Measurements from ENCODE around the gene SYF2. TPM values are rescaled to one million over a fixed set of nuclear protein-coding genes. Genes with fewer than 3 reads are reported as not detected.

SYF2 gene
- total RNA-seq, 1 donor, result 39.4 TPM

- H3K27me3 ChIP-seq (ENCODE audit: insufficient read depth, low read length), result peaks cover 9% of the 10 kb centered on the region
- H2AFZ ChIP-seq (ENCODE audit: low read length), result no peak overlapping the region
- no peaks in the 10 kb centered on the region for H3K9me3 ChIP-seq (ENCODE audit: low read depth, low read length)
- H3K79me2 ChIP-seq (ENCODE audit: insufficient read depth, low read length), result no peaks in the 10 kb centered on the region
- no peaks in the 10 kb centered on the region for H3K36me3 ChIP-seq (ENCODE audit: insufficient read depth, low read length)
- H3K4me2 ChIP-seq (ENCODE audit: insufficient read depth, low read length), result no peak overlapping the region
- no peaks in the 10 kb centered on the region for H4K20me1 ChIP-seq (ENCODE audit: insufficient read depth, low read length)
- H3K4me3 ChIP-seq (ENCODE audit: insufficient read depth, low read length), result no peak overlapping the region
- H3K27ac ChIP-seq (ENCODE audit: low read depth, low read length), result no peak overlapping the region
- H3K4me1 ChIP-seq (ENCODE audit: insufficient read depth, low read length), result no peaks in the 10 kb centered on the region
- no peak for TF ChIP-seq CTCF (IDR thresholded peaks at IDR 0.05; ENCODE audit: extremely low read depth, low read depth, low read length)
- no peak for DNase-seq (ENCODE audit: insufficient read length, low spot score, missing footprints)
Observed at GRCh38 chr1:25209516-25209915, 22.8 kb downstream of the SYF2 start.

- TF ChIP-seq CTCF (IDR thresholded peaks at IDR 0.05; ENCODE audit: extremely low read depth, low read depth, low read length), result no peak
- Histone ChIP-seq H3K27ac (ENCODE audit: low read depth, low read length) (no peak overlapping the region), H2AFZ (ENCODE audit: low read length) (no peak overlapping the region), H3K79me2 (ENCODE audit: insufficient read depth, low read length) (no peaks in the 10 kb centered on the region), H3K27me3 (ENCODE audit: insufficient read depth, low read length) (peaks cover 9% of the 10 kb centered on the region), H3K4me1 (ENCODE audit: insufficient read depth, low read length) (no peaks in the 10 kb centered on the region), H3K4me2 (ENCODE audit: insufficient read depth, low read length) (no peak overlapping the region), H3K9me3 (ENCODE audit: low read depth, low read length) (no peaks in the 10 kb centered on the region), H3K4me3 (ENCODE audit: insufficient read depth, low read length) (no peak overlapping the region), H3K36me3 (ENCODE audit: insufficient read depth, low read length) (no peaks in the 10 kb centered on the region), H4K20me1 (ENCODE audit: insufficient read depth, low read length) (no peaks in the 10 kb centered on the region)
- DNase-seq (ENCODE audit: insufficient read length, low spot score, missing footprints), result no peak
Observed at GRCh38 chr1:25208561-25209222, 23.6 kb downstream of the SYF2 start.

GRCh38 chr1:25208092-25208491, 24.2 kb downstream of the SYF2 start:
- H4K20me1 ChIP-seq (ENCODE audit: insufficient read depth, low read length), result no peaks in the 10 kb centered on the region
- no peak overlapping the region for H3K4me3 ChIP-seq (ENCODE audit: insufficient read depth, low read length)

GRCh38 chr1:25206201-25206600, 26.1 kb downstream of the SYF2 start:
- Histone ChIP-seq H3K27me3 (ENCODE audit: insufficient read depth, low read length) (peaks cover 12% of the 10 kb centered on the region), H2AFZ (ENCODE audit: low read length) (no peak overlapping the region), H3K4me3 (ENCODE audit: insufficient read depth, low read length) (no peak overlapping the region), H3K9me3 (ENCODE audit: low read depth, low read length) (no peaks in the 10 kb centered on the region), H3K79me2 (ENCODE audit: insufficient read depth, low read length) (no peaks in the 10 kb centered on the region), H3K4me1 (ENCODE audit: insufficient read depth, low read length) (no peaks in the 10 kb centered on the region), H4K20me1 (ENCODE audit: insufficient read depth, low read length) (no peaks in the 10 kb centered on the region), H3K27ac (ENCODE audit: low read depth, low read length) (no peak overlapping the region), H3K4me2 (ENCODE audit: insufficient read depth, low read length) (no peak overlapping the region), H3K36me3 (ENCODE audit: insufficient read depth, low read length) (no peaks in the 10 kb centered on the region)
- no peak for DNase-seq (ENCODE audit: insufficient read length, low spot score, missing footprints)
- no peak for TF ChIP-seq CTCF (IDR thresholded peaks at IDR 0.05; ENCODE audit: extremely low read depth, low read depth, low read length)

More at GRCh38 chr1:25208092-25208491, 24.2 kb downstream of the SYF2 start:
- Histone ChIP-seq H3K4me1 (ENCODE audit: insufficient read depth, low read length) (no peaks in the 10 kb centered on the region), H3K4me2 (ENCODE audit: insufficient read depth, low read length) (no peak overlapping the region), H3K27me3 (ENCODE audit: insufficient read depth, low read length) (peaks cover 9% of the 10 kb centered on the region), H3K36me3 (ENCODE audit: insufficient read depth, low read length) (no peaks in the 10 kb centered on the region), H3K27ac (ENCODE audit: low read depth, low read length) (no peak overlapping the region), H3K9me3 (ENCODE audit: low read depth, low read length) (no peaks in the 10 kb centered on the region), H3K79me2 (ENCODE audit: insufficient read depth, low read length) (no peaks in the 10 kb centered on the region), H2AFZ (ENCODE audit: low read length) (no peak overlapping the region)
- no peak for TF ChIP-seq CTCF (IDR thresholded peaks at IDR 0.05; ENCODE audit: extremely low read depth, low read depth, low read length)
- DNase-seq (ENCODE audit: insufficient read length, low spot score, missing footprints), result no peak

All from osteoblast (primary cell).